22Rv1 (cell line): ENCODE data around the gene NUP93.

Experiments
- ZFX ChIP-seq: fragments of 450-650 bp; IDR thresholded peaks from 2 replicates; pipeline ENCODE4 v1.6.1; 2017; ENCODE audit warnings: antibody characterized with exemption, borderline replicate concordance
- TF ChIP-seq, protein P1 (sequence below): fragments of 450-650 bp; IDR thresholded peaks from 2 replicates; pipeline ENCODE4 v1.5.1; 2017; ENCODE audit warnings: mild to moderate bottlenecking

DNA sequence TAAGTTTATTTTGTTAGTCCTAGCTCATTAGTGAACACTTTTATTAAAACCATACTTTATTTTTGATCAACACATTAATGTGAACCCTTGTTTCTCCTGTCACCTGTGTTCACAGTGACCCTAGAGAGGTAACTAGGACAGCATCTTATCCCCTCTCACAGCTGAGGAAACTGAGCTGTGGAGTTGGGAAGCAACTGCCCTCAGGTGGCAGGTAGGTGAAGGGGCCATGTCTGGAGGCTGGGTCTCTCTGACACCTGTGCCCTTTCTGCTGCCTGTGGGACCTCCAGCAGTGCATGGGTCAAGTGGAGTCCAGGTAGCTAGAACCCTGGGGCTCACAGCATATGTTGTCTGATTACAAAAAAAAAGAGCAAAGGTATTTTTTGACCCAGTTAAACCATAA is 112.2 kb downstream of the NUP93 start:
- TF ChIP-seq, protein P1, sequence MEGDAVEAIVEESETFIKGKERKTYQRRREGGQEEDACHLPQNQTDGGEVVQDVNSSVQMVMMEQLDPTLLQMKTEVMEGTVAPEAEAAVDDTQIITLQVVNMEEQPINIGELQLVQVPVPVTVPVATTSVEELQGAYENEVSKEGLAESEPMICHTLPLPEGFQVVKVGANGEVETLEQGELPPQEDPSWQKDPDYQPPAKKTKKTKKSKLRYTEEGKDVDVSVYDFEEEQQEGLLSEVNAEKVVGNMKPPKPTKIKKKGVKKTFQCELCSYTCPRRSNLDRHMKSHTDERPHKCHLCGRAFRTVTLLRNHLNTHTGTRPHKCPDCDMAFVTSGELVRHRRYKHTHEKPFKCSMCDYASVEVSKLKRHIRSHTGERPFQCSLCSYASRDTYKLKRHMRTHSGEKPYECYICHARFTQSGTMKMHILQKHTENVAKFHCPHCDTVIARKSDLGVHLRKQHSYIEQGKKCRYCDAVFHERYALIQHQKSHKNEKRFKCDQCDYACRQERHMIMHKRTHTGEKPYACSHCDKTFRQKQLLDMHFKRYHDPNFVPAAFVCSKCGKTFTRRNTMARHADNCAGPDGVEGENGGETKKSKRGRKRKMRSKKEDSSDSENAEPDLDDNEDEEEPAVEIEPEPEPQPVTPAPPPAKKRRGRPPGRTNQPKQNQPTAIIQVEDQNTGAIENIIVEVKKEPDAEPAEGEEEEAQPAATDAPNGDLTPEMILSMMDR, result no peak
- no peak for TF ChIP-seq ZFX
